GM10248 (cell line): ENCODE measurements around the gene ADA.

Experiments used
- CTCF ChIA-PET: fragments of 300-600 bp; sonication (Branson Sonifier 250); formaldehyde crosslinking; extraction: SDS; loops from one replicate; lab custom pipeline; 2021; ENCODE audit warnings: antibody characterized with exemption; lab: Yijun Ruan, JAX
- POLR2A ChIA-PET: fragments of 350-650 bp; sonication (Branson Sonifier 250); formaldehyde crosslinking; extraction: SDS; loops from one replicate; lab custom pipeline; 2020; ENCODE audit warnings: antibody characterized with exemption; lab: Yijun Ruan, JAX
- DNase-seq: peaks from one replicate; pipeline ENCODE4 v3.0.0; 2012; ENCODE audit errors: extremely low spot score
- TF ChIP-seq, protein P1 (sequence below): IDR thresholded peaks from 2 replicates; pipeline ENCODE4 v1.5.1; 2012; ENCODE audit warnings: mild to moderate bottlenecking, low read depth; ENCODE audit errors: extremely low read depth, missing control alignments, control extremely low read depth

Gene ADA

DNA sequence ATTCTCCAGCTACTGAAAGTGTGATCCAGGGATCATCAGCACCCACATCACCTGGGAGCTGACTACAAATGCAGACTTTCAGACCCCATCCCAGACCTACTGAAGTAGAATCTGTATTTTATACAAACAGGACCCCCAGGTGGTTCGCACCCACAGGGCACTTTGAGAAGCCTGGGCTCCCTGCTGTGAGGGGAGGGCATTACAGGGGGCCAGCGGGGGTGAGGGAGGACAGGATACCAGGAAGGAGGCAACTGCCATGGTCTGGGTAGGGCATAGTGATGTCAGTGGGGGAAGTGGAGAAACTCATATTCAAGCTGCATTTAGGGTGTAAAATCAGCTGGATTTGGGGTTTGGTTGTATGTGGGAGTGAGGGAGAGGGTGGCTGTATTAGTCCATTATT, 2.0 kb upstream of the ADA start:
- TF ChIP-seq, protein P1, sequence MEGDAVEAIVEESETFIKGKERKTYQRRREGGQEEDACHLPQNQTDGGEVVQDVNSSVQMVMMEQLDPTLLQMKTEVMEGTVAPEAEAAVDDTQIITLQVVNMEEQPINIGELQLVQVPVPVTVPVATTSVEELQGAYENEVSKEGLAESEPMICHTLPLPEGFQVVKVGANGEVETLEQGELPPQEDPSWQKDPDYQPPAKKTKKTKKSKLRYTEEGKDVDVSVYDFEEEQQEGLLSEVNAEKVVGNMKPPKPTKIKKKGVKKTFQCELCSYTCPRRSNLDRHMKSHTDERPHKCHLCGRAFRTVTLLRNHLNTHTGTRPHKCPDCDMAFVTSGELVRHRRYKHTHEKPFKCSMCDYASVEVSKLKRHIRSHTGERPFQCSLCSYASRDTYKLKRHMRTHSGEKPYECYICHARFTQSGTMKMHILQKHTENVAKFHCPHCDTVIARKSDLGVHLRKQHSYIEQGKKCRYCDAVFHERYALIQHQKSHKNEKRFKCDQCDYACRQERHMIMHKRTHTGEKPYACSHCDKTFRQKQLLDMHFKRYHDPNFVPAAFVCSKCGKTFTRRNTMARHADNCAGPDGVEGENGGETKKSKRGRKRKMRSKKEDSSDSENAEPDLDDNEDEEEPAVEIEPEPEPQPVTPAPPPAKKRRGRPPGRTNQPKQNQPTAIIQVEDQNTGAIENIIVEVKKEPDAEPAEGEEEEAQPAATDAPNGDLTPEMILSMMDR = no peak

DNA sequence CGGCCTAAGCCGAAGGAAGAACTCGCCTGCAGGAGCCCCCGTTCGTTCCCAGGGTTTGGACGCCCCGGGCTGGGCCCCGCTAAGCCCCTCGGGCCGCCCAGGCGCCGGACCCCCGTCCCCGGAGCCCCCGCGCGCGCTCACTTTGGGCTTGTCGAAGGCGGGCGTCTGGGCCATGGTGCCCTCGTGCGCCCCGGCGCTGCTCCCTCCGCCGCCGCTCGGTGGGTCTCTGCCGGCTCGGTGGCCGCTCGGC, 140 bp downstream of the ADA start:
- ChIA-PET POLR2A (interaction anchor here (0.7 kb wide), 1 partner anchor 1184 kb away, joined by 8 read pairs; no protein-coding TSS in a partner anchor), CTCF (interaction anchor here (0.7 to 3.7 kb wide), 4 partner anchors 9 to 434 kb away, joined by 3 to 17 read pairs (median 10); no protein-coding TSS in a partner anchor)
- TF ChIP-seq, protein P1 = no peak
- no peak for DNase-seq

More for the DNA sequence above, 2.0 kb upstream of the ADA start:
- DNase-seq = no peak
- ChIA-PET POLR2A (no interaction called here), CTCF (interaction anchor here (1.4 to 2.8 kb wide), 2 partner anchors 10 to 29 kb away, joined by 4 to 15 read pairs; no protein-coding TSS in a partner anchor)

DNA sequence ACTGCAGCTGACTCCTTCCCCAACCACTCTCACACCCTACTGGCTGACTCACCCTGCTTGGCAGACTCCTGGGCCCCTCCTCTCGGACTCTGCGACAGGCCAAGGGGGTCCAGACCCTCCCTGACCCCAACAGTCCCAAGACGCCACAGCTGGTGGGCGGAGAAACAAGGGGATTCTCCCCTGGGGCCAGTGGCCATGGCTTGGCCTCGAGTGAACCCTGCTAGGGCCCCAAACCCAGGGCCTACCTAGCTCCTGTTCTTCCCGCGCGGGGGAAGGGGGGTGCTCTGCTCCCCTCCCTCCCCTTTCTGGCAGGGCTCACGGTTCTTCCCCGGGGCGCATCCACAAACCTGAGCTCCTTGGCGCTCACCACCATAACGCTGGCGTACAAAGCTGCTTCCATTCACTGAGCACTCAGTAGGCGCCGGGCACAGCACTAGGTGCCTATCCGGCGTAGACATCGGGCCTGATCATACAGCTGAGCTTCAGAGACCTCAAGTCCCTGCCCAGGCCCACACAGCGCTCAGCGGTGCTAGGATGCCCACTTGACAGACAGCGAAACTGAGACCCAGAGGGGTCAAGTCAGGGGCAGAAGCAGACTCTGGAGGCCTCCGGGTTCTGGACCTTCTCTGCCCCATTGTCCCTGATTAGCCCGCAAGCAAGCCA, 597 bp downstream of the ADA start:
- no peak for DNase-seq
- CTCF ChIA-PET = interaction anchor here (0.7 to 3.7 kb wide), 7 partner anchors 8 to 434 kb away, joined by 3 to 17 read pairs (median 4); no protein-coding TSS in a partner anchor
- POLR2A ChIA-PET = no interaction called here
- TF ChIP-seq, protein P1 = no peak

DNA sequence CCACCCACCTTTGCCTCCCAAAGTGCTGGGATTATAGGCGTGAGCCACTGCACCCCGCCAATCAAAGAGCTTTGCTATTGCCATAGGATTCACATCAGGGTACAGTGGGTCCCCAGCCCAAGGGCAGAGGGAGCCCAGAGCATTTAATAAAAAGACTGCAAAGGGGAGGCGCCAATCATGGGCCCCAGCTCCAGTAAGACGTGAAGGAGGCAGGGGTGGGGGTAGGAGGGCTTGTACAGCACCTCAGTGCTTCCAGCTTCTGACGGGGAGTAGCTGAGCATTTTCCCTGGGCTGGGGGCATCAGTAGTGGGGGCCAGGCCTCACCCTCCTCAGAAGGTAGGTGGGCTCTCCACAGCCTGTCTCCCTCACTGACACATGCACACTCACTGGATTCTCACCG, 1.5 kb downstream of the ADA start:
- CTCF ChIA-PET = interaction anchor here (0.7 to 3.7 kb wide), 7 partner anchors 11 to 46 kb away, joined by 3 to 17 read pairs (median 4); no protein-coding TSS in a partner anchor
- POLR2A ChIA-PET = interaction anchor here (0.6 kb wide), 1 partner anchor 148 kb away, joined by 4 read pairs; no protein-coding TSS in a partner anchor
- no peak for DNase-seq
- TF ChIP-seq, protein P1 = no peak

DNA sequence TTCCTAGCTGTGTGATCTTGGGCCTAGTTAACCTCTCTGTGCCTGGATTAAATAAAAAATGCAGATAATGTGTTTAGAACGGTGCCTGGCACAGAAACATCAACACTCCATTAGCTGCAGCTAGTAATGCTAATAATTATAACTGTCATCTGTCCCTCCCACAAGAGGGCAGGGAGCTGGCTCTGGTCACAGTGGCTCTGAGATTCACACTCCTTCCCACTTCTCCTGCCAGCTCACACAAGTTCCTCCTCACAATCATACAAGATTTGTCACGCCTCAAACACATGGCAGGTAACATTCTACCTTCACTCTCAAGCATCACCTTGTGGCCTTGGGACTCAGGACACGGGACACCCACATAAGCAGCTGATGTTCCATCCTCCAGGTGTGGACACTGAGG, 2.4 kb downstream of the ADA start:
- ChIA-PET POLR2A (no interaction called here), CTCF (interaction anchor here (0.7 to 3.7 kb wide), 5 partner anchors 7 to 264 kb away, joined by 3 to 17 read pairs (median 5); no protein-coding TSS in a partner anchor)
- TF ChIP-seq, protein P1 = no peak
- DNase-seq = no peak

DNA sequence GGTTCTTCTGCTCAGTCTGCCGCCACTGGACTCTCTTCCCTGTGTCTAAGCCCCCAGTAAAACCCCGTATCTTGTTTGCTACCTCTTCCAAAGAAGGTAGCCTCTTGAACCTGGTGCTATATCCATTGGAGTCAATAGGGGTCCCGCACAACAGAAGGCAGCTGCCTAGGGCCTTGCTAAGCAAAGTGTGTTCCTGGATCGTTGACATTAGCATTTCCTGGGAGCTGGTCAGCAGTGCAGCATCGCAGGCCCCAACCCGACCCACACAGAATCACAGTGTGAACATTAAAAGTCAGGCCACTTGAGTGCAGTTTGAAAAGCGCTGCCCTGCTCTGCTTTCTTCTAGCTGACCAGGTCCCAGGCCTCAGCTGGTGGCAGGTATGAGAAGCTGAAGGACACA, 2.9 kb downstream of the ADA start:
- TF ChIP-seq, protein P1 = no peak
- CTCF ChIA-PET = interaction anchor here (1.7 to 3.7 kb wide), 4 partner anchors 8 to 264 kb away, joined by 4 to 17 read pairs (median 10); no protein-coding TSS in a partner anchor
- no peak for DNase-seq
- POLR2A ChIA-PET = no interaction called here
